ENCODE measurements around the gene TOR3A. TPM values are rescaled to one million over a fixed set of nuclear protein-coding genes. Genes with fewer than 3 reads are reported as not detected.

The TOR3A gene
- total and polyA plus RNA-seq, 2 of the 13 experiments (the other 11 are each of a cell fraction or from before 2014, with no cell fraction given): 14.7 to 28.4 TPM

DNA sequence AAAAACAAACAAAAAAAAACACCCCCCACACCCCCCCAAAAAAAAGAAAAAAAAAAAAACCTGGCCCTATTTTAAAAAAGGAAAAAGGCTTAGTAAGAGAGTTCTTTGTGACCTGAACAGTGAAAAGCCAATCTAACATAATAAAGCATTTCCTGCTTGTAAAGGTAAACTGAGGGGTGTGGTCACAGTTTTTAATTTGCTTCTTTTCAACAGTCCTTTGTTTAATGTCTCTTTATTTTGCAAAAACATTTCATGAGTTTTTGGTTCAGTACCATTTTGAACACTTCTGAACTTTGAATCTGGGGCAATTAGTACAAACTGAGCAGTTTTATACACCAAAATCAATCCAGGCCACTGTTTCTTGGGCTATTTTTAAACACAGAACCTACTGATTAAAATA, 37.6 kb downstream of the TOR3A start:
- no peaks in the 10 kb centered on the region for H3K79me2 ChIP-seq (ENCODE audit: insufficient read depth, low read length)
- POLR2A ChIA-PET: no interaction called here
- H3K4me1 ChIP-seq (ENCODE audit: insufficient read depth, low read length): no peaks in the 10 kb centered on the region
- DNase-seq (ENCODE audit: low spot score) (no peak), FAIRE-seq (no peak), ATAC-seq (no peak)
- H3K27ac ChIP-seq (ENCODE audit: extremely low read length, insufficient read depth, low read length): no peak overlapping the region
- H3K9ac ChIP-seq (ENCODE audit: insufficient read depth, low read depth, low read length): no peak overlapping the region
- TF ChIP-seq, protein P1, sequence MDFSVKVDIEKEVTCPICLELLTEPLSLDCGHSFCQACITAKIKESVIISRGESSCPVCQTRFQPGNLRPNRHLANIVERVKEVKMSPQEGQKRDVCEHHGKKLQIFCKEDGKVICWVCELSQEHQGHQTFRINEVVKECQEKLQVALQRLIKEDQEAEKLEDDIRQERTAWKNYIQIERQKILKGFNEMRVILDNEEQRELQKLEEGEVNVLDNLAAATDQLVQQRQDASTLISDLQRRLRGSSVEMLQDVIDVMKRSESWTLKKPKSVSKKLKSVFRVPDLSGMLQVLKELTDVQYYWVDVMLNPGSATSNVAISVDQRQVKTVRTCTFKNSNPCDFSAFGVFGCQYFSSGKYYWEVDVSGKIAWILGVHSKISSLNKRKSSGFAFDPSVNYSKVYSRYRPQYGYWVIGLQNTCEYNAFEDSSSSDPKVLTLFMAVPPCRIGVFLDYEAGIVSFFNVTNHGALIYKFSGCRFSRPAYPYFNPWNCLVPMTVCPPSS (IDR thresholded peaks at IDR 0.05): no peak
- TF ChIP-seq MAF1 (CRISPR knock-in tag; IDR thresholded peaks at IDR 0.05; ENCODE audit: borderline replicate concordance) (no peak), MEIS2 (CRISPR knock-in tag; IDR thresholded peaks at IDR 0.05) (no peak), CCAR2 (optimal IDR thresholded peaks at IDR 0.05; ENCODE audit: low read depth, low read length) (no peak), MTF1 (CRISPR knock-in tag; IDR thresholded peaks at IDR 0.05) (no peak), GABPA (IDR thresholded peaks at IDR 0.05; ENCODE audit: low read depth, low read length) (no peak), GABPA (CRISPR knock-in tag; IDR thresholded peaks at IDR 0.05; ENCODE audit: low read depth) (no peak), CAMTA2 (CRISPR knock-in tag; IDR thresholded peaks at IDR 0.05; ENCODE audit: borderline replicate concordance) (no peak), ZNF282 (IDR thresholded peaks at IDR 0.05; ENCODE audit: partially characterized antibody) (no peak), ZNF569 (CRISPR knock-in tag; IDR thresholded peaks at IDR 0.05; ENCODE audit: borderline replicate concordance) (no peak), ZNF143 (CRISPR knock-in tag; IDR thresholded peaks at IDR 0.05) (no peak), ZNF670 (CRISPR knock-in tag; IDR thresholded peaks at IDR 0.05; ENCODE audit: borderline replicate concordance) (no peak), HIVEP1 (CRISPR knock-in tag; IDR thresholded peaks at IDR 0.05) (no peak), SYNCRIP (IDR thresholded peaks at IDR 0.05; ENCODE audit: insufficient read depth, low read depth, low read length) (no peak), EZH2 (conservative IDR thresholded peaks at IDR 0.05; ENCODE audit: low read depth, low read length) (no peak), ZNF12 (CRISPR knock-in tag; IDR thresholded peaks at IDR 0.05) (no peak), MAFF (IDR thresholded peaks at IDR 0.05; ENCODE audit: low read depth, low read length) (no peak)
- TF ChIP-seq, protein P2, sequence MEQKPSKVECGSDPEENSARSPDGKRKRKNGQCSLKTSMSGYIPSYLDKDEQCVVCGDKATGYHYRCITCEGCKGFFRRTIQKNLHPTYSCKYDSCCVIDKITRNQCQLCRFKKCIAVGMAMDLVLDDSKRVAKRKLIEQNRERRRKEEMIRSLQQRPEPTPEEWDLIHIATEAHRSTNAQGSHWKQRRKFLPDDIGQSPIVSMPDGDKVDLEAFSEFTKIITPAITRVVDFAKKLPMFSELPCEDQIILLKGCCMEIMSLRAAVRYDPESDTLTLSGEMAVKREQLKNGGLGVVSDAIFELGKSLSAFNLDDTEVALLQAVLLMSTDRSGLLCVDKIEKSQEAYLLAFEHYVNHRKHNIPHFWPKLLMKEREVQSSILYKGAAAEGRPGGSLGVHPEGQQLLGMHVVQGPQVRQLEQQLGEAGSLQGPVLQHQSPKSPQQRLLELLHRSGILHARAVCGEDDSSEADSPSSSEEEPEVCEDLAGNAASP (CRISPR knock-in tag; IDR thresholded peaks at IDR 0.05; ENCODE audit: borderline replicate concordance): no peak
- BruUV-seq (replicated peaks): no TSS peak
- no peaks in the 10 kb centered on the region for H3K9me3 ChIP-seq (ENCODE audit: low read length)
- H3K36me3 ChIP-seq (replicated peaks in 1 of 2; ENCODE audit: control insufficient read depth in 1 of 2, insufficient read depth in 2 of 2, low read length in 2 of 2): peaks cover 3 to 56% of the 10 kb centered on the region in 2 experiments
- no peak overlapping the region for H3K4me2 ChIP-seq (ENCODE audit: low read depth, low read length)
- H3K4me3 ChIP-seq (replicated peaks in 1 of 3; ENCODE audit: insufficient read depth in 1 of 3, low read depth in 2 of 3, low read length in 3 of 3): no peak overlapping the region
- CTCF ChIA-PET (ENCODE audit: low intra/inter-chr PET ratio, low total read pairs): interaction anchor here (2.3 kb wide), 1 partner anchor 74 kb away, joined by 30 read pairs; no protein-coding TSS in a partner anchor
- in situ Hi-C loops (cut with HindIII; ENCODE audit: extremely low pct_ligation_motif_present, low pct_unique_long_range_greater_than_20kb): no loop called here
- intact Hi-C loops (cut with micrococcal nuclease; ENCODE audit: unreplicated experiment): no loop called here
- no peak overlapping the region for H2AFZ ChIP-seq (ENCODE audit: low read length)
- no peaks in the 10 kb centered on the region for H3K27me3 ChIP-seq (ENCODE audit: control insufficient read depth in 1 of 2, insufficient read depth in 2 of 2, low read length in 2 of 2)
- H4K20me1 ChIP-seq (ENCODE audit: insufficient read depth, low read length): no peaks in the 10 kb centered on the region

Measured in HepG2 (cell line).